ENCODE data around the gene SPON1. TPM values are rescaled to one million over a fixed set of nuclear protein-coding genes. Genes with fewer than 3 reads are reported as not detected.

Gene SPON1
- total RNA-seq, 1 experiment from 2014 or later, result 0.20 TPM

DNA sequence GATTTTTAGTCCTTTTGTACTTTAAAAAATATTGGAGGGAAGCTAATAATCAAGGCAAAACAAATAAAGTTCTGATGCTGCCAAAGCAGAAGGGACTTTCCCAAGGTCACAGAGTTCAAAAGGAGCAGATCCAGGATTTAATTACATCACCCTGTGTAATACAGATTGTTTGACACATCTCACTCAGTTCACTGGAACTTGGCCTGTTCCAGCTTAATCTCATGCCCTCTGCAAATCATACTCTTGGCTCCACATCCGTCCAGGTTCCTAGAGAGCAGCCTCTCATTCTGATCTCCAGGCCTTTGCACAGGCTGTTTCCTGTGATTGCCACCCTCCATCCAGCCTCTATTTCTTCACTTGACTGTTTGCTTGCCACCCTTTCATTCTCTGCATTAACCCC lies 151.7 kb downstream of the SPON1 start:
- Histone ChIP-seq H3K79me1 (ENCODE audit: insufficient read depth, low read depth, low read length, poor library complexity, severe bottlenecking) (no peaks in the 10 kb centered on the region), H3K23me2 (ENCODE audit: insufficient read length, low read depth, low read length, poor library complexity, severe bottlenecking) (no peaks in the 10 kb centered on the region), H3T11ph (ENCODE audit: low read length) (no peak overlapping the region), H3K14ac (ENCODE audit: insufficient read depth, low read length) (no peak overlapping the region), H2BK15ac (ENCODE audit: low read depth, low read length) (no peak overlapping the region), H3K18ac (ENCODE audit: insufficient read length, low read depth, low read length) (no peak overlapping the region), H2AFZ (ENCODE audit: low read length) (no peak overlapping the region), H3K27ac (ENCODE audit: insufficient read length, low read depth, low read length) (no peak overlapping the region), H3K23ac (ENCODE audit: insufficient read length, low read depth, low read length) (no peak overlapping the region), H4K91ac (ENCODE audit: insufficient read length, low read depth, low read length) (no peak overlapping the region), H3K27me3 (ENCODE audit: insufficient read depth, low read length) (no peaks in the 10 kb centered on the region), H3K9ac (ENCODE audit: extremely low read depth, insufficient read length, low read length) (no peak overlapping the region), H2BK5ac (ENCODE audit: insufficient read length, low read length) (no peak overlapping the region), H3K4ac (ENCODE audit: low read depth, low read length) (no peak overlapping the region), H2BK20ac (ENCODE audit: low read depth, low read length, poor library complexity, severe bottlenecking) (no peak overlapping the region), H3K56ac (ENCODE audit: insufficient read length, low read depth, low read length) (no peak overlapping the region), H2BK12ac (ENCODE audit: insufficient read length, low read depth, low read length) (no peak overlapping the region), H2AK5ac (ENCODE audit: insufficient read length, low read length) (no peak overlapping the region), H2BK120ac (ENCODE audit: low read depth, low read length, poor library complexity, severe bottlenecking) (no peak overlapping the region), H4K8ac (replicated peaks; ENCODE audit: insufficient read length, low read depth, low read length) (no peak overlapping the region), H4K20me1 (ENCODE audit: control insufficient read depth, insufficient read depth, insufficient read length) (no peaks in the 10 kb centered on the region), H3K4me2 (ENCODE audit: insufficient read depth, insufficient read length, low read length) (no peak overlapping the region), H3K4me1 (ENCODE audit: insufficient read depth, low read length) (no peaks in the 10 kb centered on the region), H4K5ac (ENCODE audit: insufficient read length, low read depth, low read length) (no peak overlapping the region), H3K9me3 (ENCODE audit: control insufficient read depth, low read depth, low read length) (no peaks in the 10 kb centered on the region), H3K79me2 (ENCODE audit: insufficient read depth, low read length) (no peaks in the 10 kb centered on the region)
- Mint-ChIP-seq H3K4me3 (no peak overlapping the region), H3K27me3 (ENCODE audit: low read depth) (no peaks in the 10 kb centered on the region), H3K4me1 (no peaks in the 10 kb centered on the region), H3K36me3 (ENCODE audit: insufficient read depth in 1 of 3, low read depth in 3 of 3) (no peaks in the 10 kb centered on the region; a peak in 1 of 7 replicates), H3K27ac (no peak overlapping the region), H3K9me3 (peaks cover 0 to 4% of the 10 kb centered on the region in 2 experiments; a peak in 1 of 5 replicates)
- DNase-seq, result no peak
- WGBS (ENCODE audit: extremely low coverage, insufficient read length, low lambda C conversion rate), result no CpG with 5 or more reads among the region's 1 CpG
- TF ChIP-seq, protein P1, sequence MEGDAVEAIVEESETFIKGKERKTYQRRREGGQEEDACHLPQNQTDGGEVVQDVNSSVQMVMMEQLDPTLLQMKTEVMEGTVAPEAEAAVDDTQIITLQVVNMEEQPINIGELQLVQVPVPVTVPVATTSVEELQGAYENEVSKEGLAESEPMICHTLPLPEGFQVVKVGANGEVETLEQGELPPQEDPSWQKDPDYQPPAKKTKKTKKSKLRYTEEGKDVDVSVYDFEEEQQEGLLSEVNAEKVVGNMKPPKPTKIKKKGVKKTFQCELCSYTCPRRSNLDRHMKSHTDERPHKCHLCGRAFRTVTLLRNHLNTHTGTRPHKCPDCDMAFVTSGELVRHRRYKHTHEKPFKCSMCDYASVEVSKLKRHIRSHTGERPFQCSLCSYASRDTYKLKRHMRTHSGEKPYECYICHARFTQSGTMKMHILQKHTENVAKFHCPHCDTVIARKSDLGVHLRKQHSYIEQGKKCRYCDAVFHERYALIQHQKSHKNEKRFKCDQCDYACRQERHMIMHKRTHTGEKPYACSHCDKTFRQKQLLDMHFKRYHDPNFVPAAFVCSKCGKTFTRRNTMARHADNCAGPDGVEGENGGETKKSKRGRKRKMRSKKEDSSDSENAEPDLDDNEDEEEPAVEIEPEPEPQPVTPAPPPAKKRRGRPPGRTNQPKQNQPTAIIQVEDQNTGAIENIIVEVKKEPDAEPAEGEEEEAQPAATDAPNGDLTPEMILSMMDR (conservative IDR thresholded peaks at IDR 0.05), result no peak

All from H9 (cell line).